ENCODE measurements around the gene GRM1.

GRCh38 chr6:146301764-146302163 lies 272.9 kb downstream of the GRM1 start:
- TF ChIP-seq EZH2phosphoT487 (IDR thresholded peaks at IDR 0.05; ENCODE audit: insufficient read depth, low read depth) (no peak), EZH2 (IDR thresholded peaks at IDR 0.05; ENCODE audit: insufficient read depth, poor library complexity, severe bottlenecking) (no peak)

Measured in GM23248 (cell line).